Measurements from ENCODE around the gene GDF15.

- peak; percentile 24 for TF ChIP-seq CTCF (IDR thresholded peaks at IDR 0.05; ENCODE audit: borderline replicate concordance, extremely low read depth, low read length, poor library complexity, severe bottlenecking)
- TF ChIP-seq EZH2 (IDR thresholded peaks at IDR 0.05; ENCODE audit: borderline replicate concordance, low read depth, low read length, severe bottlenecking): no peak
Measured at GRCh38 chr19:18428787-18429674, 43.1 kb downstream of the GDF15 start.
